ENCODE data around the gene COL4A6.

- TF ChIP-seq KLF10 (tag by site-specific recombination; IDR thresholded peaks at IDR 0.05) (no peak), ZFP37 (tag by site-specific recombination; IDR thresholded peaks at IDR 0.05) (no peak), ZNF580 (tag by site-specific recombination; IDR thresholded peaks at IDR 0.05) (no peak), TCF7L2 (IDR thresholded peaks at IDR 0.05; ENCODE audit: borderline replicate concordance, low read depth, low read length) (no peak), CTCF (tag by site-specific recombination; IDR thresholded peaks at IDR 0.05) (no peak), PBX3 (CRISPR knock-in tag; IDR thresholded peaks at IDR 0.05) (no peak), RBAK (tag by site-specific recombination; IDR thresholded peaks at IDR 0.05) (no peak), ATF2 (tag by site-specific recombination; IDR thresholded peaks at IDR 0.05; ENCODE audit: low read depth) (no peak), ZNF175 (tag by site-specific recombination; IDR thresholded peaks at IDR 0.05) (no peak), ZNF623 (tag by site-specific recombination; IDR thresholded peaks at IDR 0.05) (no peak), ZNF274 (IDR thresholded peaks at IDR 0.05; ENCODE audit: low read length) (no peak), ZNF274 (tag by site-specific recombination; IDR thresholded peaks at IDR 0.05; ENCODE audit: borderline replicate concordance) (no peak)
Observed at GRCh38 chrX:108198420-108198819, 239.8 kb downstream of the COL4A6 start.
